Activated CD4-positive, alpha-beta T cell treated with anti-CD3 and anti-CD28 coated beads, Interleukin-2, amount 10 ng/mL, durations not matched to agents 24 days and 14 days (primary cell): ENCODE measurements around the gene ZNF789. TPM values are rescaled to one million over a fixed set of nuclear protein-coding genes. Genes with fewer than 3 reads are reported as not detected.
A peak's percentile ranks its signal among the peaks of the same experiment; 100 is the strongest.
"Not testable (repeated sequence)": the region's sequence is repeated elsewhere in the genome, so short reads cannot be mapped to it uniquely, and the experiment has no call there.

Source experiments
- DNase-seq: peaks from one replicate; pipeline ENCODE4 v3.0.0; 2022
- H3K27ac Mint-ChIP-seq: one replicate; pipeline ENCODE4 v1.8.0; 2022; ENCODE audit warnings: mild to moderate bottlenecking, mixed read lengths
- H3K27me3 Mint-ChIP-seq: one replicate; pipeline ENCODE4 v1.8.0; 2022; ENCODE audit warnings: mixed read lengths
- H3K36me3 Mint-ChIP-seq: one replicate; pipeline ENCODE4 v1.8.0; 2022; ENCODE audit warnings: low read depth, mild to moderate bottlenecking, mixed read lengths
- H3K4me1 Mint-ChIP-seq: one replicate; pipeline ENCODE4 v1.8.0; 2021; ENCODE audit warnings: mixed read lengths
- H3K4me3 Mint-ChIP-seq: one replicate; pipeline ENCODE4 v1.8.0; 2022; ENCODE audit warnings: mild to moderate bottlenecking, moderate library complexity, mixed read lengths
- H3K9me3 Mint-ChIP-seq: one replicate; pipeline ENCODE4 v1.8.0; 2021; ENCODE audit warnings: mixed read lengths
- intact Hi-C: fragments of 100-400 bp; cut with micrococcal nuclease; formaldehyde crosslinking; loops from one replicate; pipeline ENCODE4 v1.15.1; 2023
- total RNA-seq: library from RNA; stranded (reverse); gene quantifications from 2 replicates; pipeline ENCODE4 v1.2.3, GENCODE V29; 2022

Gene ZNF789
- total RNA-seq, 1 donor from 2014 or later: 23.6 TPM

- H3K9me3 Mint-ChIP-seq: no peaks in the 10 kb centered on the region
- H3K27ac Mint-ChIP-seq: peak overlapping the region; percentile 93
- DNase-seq: peak; percentile 72
- intact Hi-C loops: loop anchor here (2.0 to 10.0 kb wide), 5 partner anchors 34 to 956 kb away; partner anchors contain the start of genes BUD31, CPSF4, FAM200A and MEPCE
- peaks cover 23% of the 10 kb centered on the region for H3K36me3 Mint-ChIP-seq
- peaks cover 1% of the 10 kb centered on the region for H3K27me3 Mint-ChIP-seq
- H3K4me3 Mint-ChIP-seq: peak overlapping the region; percentile 100
- peaks cover 31% of the 10 kb centered on the region for H3K4me1 Mint-ChIP-seq
Observed at GRCh38 chr7:99473315-99473596, 566 bp downstream of the ZNF789 start.

GRCh38 chr7:99476107-99476506, 3.4 kb downstream of the ZNF789 start:
- Mint-ChIP-seq H3K4me3 (no peak overlapping the region), H3K36me3 (peaks cover 35% of the 10 kb centered on the region), H3K4me1 (peaks cover 36% of the 10 kb centered on the region), H3K9me3 (no peaks in the 10 kb centered on the region), H3K27me3 (no peaks in the 10 kb centered on the region), H3K27ac (no peak overlapping the region)
- intact Hi-C loops: loop anchor here (10.0 kb wide), 1 partner anchor 79 kb away; the partner anchor contains the start of genes FAM200A and ZNF655
- no peak for DNase-seq

- intact Hi-C loops: loop anchor here (10.0 kb wide), 1 partner anchor 76 kb away; the partner anchor contains the start of genes FAM200A and ZNF655
- Mint-ChIP-seq H3K27me3 (no peaks in the 10 kb centered on the region), H3K36me3 (peaks cover 41% of the 10 kb centered on the region), H3K9me3 (no peaks in the 10 kb centered on the region), H3K4me3 (peak overlapping the region; percentile 56), H3K4me1 (peaks cover 28% of the 10 kb centered on the region), H3K27ac (peak overlapping the region; percentile 70)
- DNase-seq: no peak
Observed at GRCh38 chr7:99478464-99479440, 6.1 kb downstream of the ZNF789 start.

DNA sequence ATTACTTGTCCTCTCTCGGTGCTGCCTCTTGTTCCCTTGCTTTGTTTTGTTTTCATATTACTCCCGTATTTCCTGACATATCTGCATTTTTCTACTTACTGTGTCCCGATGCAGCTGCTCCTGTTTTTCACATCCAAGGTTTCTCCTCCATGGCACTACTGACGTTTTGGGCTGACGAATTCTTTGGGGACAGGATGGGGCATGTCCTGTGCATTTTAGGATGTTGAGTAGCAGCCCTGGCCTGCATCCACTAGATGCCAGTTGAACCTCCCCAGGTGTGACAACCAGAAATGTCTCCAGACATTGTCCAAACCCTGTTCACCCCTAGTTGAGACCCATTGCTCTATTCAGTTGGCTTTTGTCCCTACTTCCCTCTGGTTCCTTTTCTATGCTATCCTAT, 12.4 kb downstream of the ZNF789 start:
- H3K27me3 Mint-ChIP-seq: no peaks in the 10 kb centered on the region
- H3K4me1 Mint-ChIP-seq: no peaks in the 10 kb centered on the region
- H3K27ac Mint-ChIP-seq: no peak overlapping the region
- H3K9me3 Mint-ChIP-seq: no peaks in the 10 kb centered on the region
- H3K4me3 Mint-ChIP-seq: no peak overlapping the region
- no peak for DNase-seq
- peaks cover 64% of the 10 kb centered on the region for H3K36me3 Mint-ChIP-seq
- intact Hi-C loops: no loop called here

- H3K36me3 Mint-ChIP-seq: peaks cover 80% of the 10 kb centered on the region
- intact Hi-C loops: no loop called here
- no peak for DNase-seq
Observed at GRCh38 chr7:99489235-99489634, 16.5 kb downstream of the ZNF789 start.

DNA sequence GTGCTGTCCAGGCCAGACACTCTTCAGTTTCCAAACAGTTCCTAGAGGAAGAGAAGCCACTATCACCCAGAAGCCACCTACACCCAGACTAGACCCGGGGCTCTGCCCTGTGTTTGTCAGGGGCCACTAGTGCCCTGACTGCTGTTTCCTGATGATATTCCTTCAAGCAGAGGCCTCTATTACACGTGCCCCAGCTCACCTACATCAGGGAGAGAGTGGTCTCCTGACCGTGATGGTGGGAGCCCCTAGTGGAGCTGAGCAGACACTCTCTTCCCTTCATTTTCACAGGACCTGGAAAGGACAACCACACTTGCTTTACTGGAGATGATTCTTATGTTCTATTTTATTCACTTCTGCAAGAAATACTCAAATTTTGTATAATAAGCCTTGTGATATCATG, 18.2 kb downstream of the ZNF789 start:
- H3K4me3 Mint-ChIP-seq: no peak overlapping the region
- H3K9me3 Mint-ChIP-seq: no peaks in the 10 kb centered on the region
- H3K27me3 Mint-ChIP-seq: no peaks in the 10 kb centered on the region
- H3K4me1 Mint-ChIP-seq: no peaks in the 10 kb centered on the region
- no peak for DNase-seq
- intact Hi-C loops: no loop called here
- H3K27ac Mint-ChIP-seq: no peak overlapping the region
- peaks cover 84% of the 10 kb centered on the region for H3K36me3 Mint-ChIP-seq

More at GRCh38 chr7:99489235-99489634, 16.5 kb downstream of the ZNF789 start:
- no peaks in the 10 kb centered on the region for H3K9me3 Mint-ChIP-seq
- H3K4me1 Mint-ChIP-seq: no peaks in the 10 kb centered on the region
- H3K27me3 Mint-ChIP-seq: no peaks in the 10 kb centered on the region
- H3K27ac Mint-ChIP-seq: no peak overlapping the region
- no peak overlapping the region for H3K4me3 Mint-ChIP-seq

GRCh38 chr7:99493823-99494222, 21.1 kb downstream of the ZNF789 start:
- no peaks in the 10 kb centered on the region for H3K27me3 Mint-ChIP-seq
- H3K4me3 Mint-ChIP-seq: no peak overlapping the region
- peaks cover 6% of the 10 kb centered on the region for H3K9me3 Mint-ChIP-seq
- intact Hi-C loops: no loop called here
- DNase-seq: no peak
- H3K27ac Mint-ChIP-seq: no peak overlapping the region
- H3K4me1 Mint-ChIP-seq: peaks cover 11% of the 10 kb centered on the region
- H3K36me3 Mint-ChIP-seq: peaks cover 85% of the 10 kb centered on the region

DNA sequence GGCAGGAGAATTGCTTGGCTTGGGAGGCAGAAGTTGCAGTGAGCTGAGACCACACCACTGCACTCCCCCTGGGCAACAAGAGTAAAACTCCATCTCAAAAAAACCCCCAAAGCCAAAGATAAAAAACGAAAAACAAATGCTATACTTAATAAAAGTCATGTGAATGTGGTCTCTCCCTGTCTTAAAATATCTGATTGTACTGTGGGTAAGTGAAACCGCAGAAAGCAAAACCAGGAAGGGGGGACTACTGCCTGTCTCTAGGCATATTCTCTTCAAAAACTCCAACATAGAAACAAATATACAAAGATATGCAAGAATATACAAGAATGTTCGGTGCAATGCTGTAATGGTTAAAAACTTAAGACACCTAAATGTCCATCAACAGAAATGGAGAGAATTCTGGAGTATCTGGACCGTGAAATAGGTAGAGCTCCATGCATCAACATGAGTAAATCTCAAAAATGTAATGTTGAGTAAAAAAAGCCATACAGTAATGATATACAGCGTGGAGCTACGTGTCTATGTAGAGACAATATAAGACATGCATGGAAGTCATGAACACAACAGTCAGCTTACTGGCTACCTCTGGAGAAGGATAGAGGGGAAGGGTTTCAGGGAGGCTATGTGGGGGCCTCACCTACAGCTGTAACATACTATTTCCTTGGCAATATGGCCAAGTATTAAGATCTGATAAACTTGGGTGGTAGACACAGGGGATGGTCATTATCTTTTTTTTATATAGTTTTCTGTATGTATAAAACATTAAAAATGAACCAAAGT, 25.3 kb downstream of the ZNF789 start:
- H3K27me3 Mint-ChIP-seq: no peaks in the 10 kb centered on the region
- H3K9me3 Mint-ChIP-seq: peaks cover 6% of the 10 kb centered on the region
- intact Hi-C loops: no loop called here
- peaks cover 18% of the 10 kb centered on the region for H3K4me1 Mint-ChIP-seq
- H3K4me3 Mint-ChIP-seq: peak overlapping the region; percentile 97
- H3K36me3 Mint-ChIP-seq: peaks cover 68% of the 10 kb centered on the region
- peak overlapping the region; percentile 43 for H3K27ac Mint-ChIP-seq
- no peak for DNase-seq

- Mint-ChIP-seq H3K27ac (peak overlapping the region; percentile 99), H3K36me3 (peaks cover 62% of the 10 kb centered on the region), H3K4me1 (peaks cover 18% of the 10 kb centered on the region), H3K9me3 (peaks cover 6% of the 10 kb centered on the region), H3K4me3 (peak overlapping the region; percentile 97), H3K27me3 (no peaks in the 10 kb centered on the region)
- intact Hi-C loops: no loop called here
- DNase-seq: no peak
Observed at GRCh38 chr7:99498546-99498944, 25.9 kb downstream of the ZNF789 start.

DNA sequence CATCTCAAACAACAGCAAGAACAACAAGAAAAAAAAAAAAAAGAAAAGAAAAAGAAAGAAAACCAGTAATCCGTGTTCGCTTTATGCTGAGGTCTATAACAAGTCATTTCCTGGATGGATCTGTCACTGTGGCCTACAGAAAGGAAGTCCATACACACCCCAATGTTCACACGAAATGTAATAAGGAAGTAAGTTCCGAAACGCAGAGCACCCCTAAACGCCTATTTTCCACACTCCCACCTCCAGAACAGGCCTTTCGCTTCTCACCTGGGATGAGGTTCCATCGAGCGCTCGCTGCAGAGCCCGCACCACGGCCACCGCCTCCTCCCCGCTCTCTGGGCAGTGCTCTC, 26.7 kb downstream of the ZNF789 start:
- peaks cover 18% of the 10 kb centered on the region for H3K4me1 Mint-ChIP-seq
- DNase-seq: no peak
- peak overlapping the region; percentile 99 for H3K27ac Mint-ChIP-seq
- no peaks in the 10 kb centered on the region for H3K27me3 Mint-ChIP-seq
- H3K36me3 Mint-ChIP-seq: peaks cover 54% of the 10 kb centered on the region
- intact Hi-C loops: no loop called here
- peak overlapping the region; percentile 97 for H3K4me3 Mint-ChIP-seq
- H3K9me3 Mint-ChIP-seq: peaks cover 6% of the 10 kb centered on the region

DNA sequence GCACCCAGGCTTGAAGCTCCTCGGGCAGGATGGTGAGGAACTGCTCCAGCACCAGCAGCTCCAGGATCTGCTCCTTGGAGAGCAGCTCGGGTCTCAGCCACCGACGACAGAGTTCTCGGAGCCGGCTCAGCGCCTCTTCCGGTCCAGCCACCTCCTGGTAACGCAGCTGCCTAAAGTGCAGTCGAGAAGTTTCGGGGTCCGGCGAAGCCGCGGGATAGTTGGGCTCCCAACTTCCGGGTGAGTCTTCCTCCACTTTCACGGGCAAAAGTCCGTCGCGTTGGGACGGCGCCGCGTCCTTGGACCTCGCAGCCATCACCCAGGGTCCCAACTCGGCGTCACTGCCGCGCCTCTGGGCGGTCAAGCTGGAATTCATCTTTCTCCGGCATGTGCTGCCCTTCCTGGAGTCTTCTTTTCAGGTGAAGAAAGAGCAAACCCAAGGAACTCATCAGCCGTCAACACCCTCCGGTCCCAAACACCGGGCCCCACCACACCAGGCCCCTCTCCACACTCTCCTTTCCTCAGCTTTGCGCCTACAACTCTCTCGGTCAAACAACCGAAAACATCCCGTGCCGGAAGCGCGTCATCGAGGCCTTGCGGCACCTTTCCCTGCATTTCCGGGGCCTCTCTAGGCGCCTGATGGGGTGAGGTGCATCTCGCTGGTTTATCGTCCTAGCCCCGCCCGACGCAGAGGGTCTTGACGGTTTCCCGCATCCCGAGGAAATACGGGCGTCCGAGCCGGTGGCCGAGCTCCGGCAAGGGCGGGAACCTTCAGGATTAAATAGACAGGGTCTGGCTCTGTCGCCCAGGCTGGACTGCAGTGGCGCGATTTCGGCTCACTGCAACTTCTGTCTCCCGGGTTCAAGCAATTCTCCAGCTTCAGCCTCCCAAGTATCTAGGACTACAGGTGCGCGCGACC, 27.3 kb downstream of the ZNF789 start, which contains the start of gene ZNF394:
Gene ZNF394 (minus strand): TSS at position 561 of the 916 bp plus-strand sequence. CDS start 188 bp downstream, at position 373.
- DNase-seq: peak; percentile 97
- Mint-ChIP-seq H3K27me3 (no peaks in the 10 kb centered on the region), H3K36me3 (peaks cover 48% of the 10 kb centered on the region), H3K4me1 (peaks cover 18% of the 10 kb centered on the region), H3K9me3 (peaks cover 6% of the 10 kb centered on the region), H3K27ac (peak within 1 kb of the TSS; percentile 99), H3K4me3 (peak within 1 kb of the TSS; percentile 97)
- intact Hi-C loops: loop anchor here (1.0 kb wide), 2 partner anchors 28 to 52 kb away; partner anchors contain the start of genes FAM200A and ZNF789

GRCh38 chr7:99500637-99501009, 27.9 kb downstream of the ZNF789 start:
- peak overlapping the region; percentile 97 for H3K4me3 Mint-ChIP-seq
- H3K27ac Mint-ChIP-seq: peak overlapping the region; percentile 99
- intact Hi-C loops: loop anchor here (1.0 kb wide), 2 partner anchors 28 to 52 kb away; partner anchors contain the start of genes FAM200A and ZNF789
- H3K27me3 Mint-ChIP-seq: no peaks in the 10 kb centered on the region
- H3K36me3 Mint-ChIP-seq: peaks cover 42% of the 10 kb centered on the region
- peaks cover 21% of the 10 kb centered on the region for H3K4me1 Mint-ChIP-seq
- no peak for DNase-seq
- peaks cover 6% of the 10 kb centered on the region for H3K9me3 Mint-ChIP-seq

DNA sequence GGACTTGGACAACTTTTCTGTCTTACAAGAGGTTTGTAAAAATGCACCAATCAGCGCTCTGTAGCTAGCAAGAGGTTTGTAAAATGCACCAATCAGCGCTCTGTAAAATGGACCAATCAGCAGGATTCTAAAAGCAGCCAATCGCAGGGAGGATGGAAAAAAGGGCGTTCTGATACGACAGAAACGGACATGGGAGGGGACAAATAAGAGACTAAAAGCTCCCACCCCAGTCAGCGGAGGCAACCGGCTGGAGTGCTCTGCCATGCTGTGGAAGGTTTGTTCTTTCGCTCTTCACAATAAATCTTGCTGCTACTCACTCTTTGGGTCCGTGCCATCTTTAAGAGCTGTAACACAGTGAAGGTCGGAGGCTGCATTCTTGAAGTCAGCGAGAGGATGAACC, 28.5 kb downstream of the ZNF789 start:
- Mint-ChIP-seq H3K4me3 (peak overlapping the region; percentile 97), H3K4me1 (peaks cover 26% of the 10 kb centered on the region), H3K36me3 (peaks cover 36% of the 10 kb centered on the region), H3K27ac (peak overlapping the region; percentile 53)
- intact Hi-C loops, H3K9me3 Mint-ChIP-seq, DNase-seq, H3K27me3 Mint-ChIP-seq: not testable (repeated sequence)
